Osteoblast (primary cell): Measurements from ENCODE around the gene DCUN1D2. TPM values are rescaled to one million over a fixed set of nuclear protein-coding genes. Genes with fewer than 3 reads are reported as not detected.

Experiments used
- DNase-seq: peaks from one replicate; pipeline ENCODE4 v3.0.0; 2011; ENCODE audit warnings: low spot score, mixed read lengths; ENCODE audit not compliant: insufficient read length; ENCODE audit errors: missing footprints
- H2AFZ ChIP-seq: 2 replicates; pipeline ENCODE4 v1.6.0; 2011; ENCODE audit warnings: mild to moderate bottlenecking, low read length
- H3K27ac ChIP-seq: 2 replicates; pipeline ENCODE4 v1.5.1; 2011; ENCODE audit warnings: mild to moderate bottlenecking, low read depth, low read length, moderate library complexity
- H3K27me3 ChIP-seq: 2 replicates; pipeline ENCODE4 v1.6.0; 2012; ENCODE audit warnings: mild to moderate bottlenecking, control low read depth, inconsistent platforms, low read length, moderate library complexity; ENCODE audit not compliant: insufficient read depth
- H3K36me3 ChIP-seq: 2 replicates; pipeline ENCODE4 v1.5.1; 2011; ENCODE audit warnings: mild to moderate bottlenecking, low read length, control low read depth, moderate library complexity; ENCODE audit not compliant: insufficient read depth
- H3K4me1 ChIP-seq: 2 replicates; pipeline ENCODE4 v1.5.1; 2011; ENCODE audit warnings: mild to moderate bottlenecking, low read length, control low read depth, moderate library complexity; ENCODE audit not compliant: insufficient read depth
- H3K4me2 ChIP-seq: 2 replicates; pipeline ENCODE4 v1.6.0; 2011; ENCODE audit warnings: mild to moderate bottlenecking, low read length; ENCODE audit not compliant: insufficient read depth
- H3K4me3 ChIP-seq: fragments of 200-600 bp; sonication (generic); 3 replicates; pipeline ENCODE4 v1.5.1; 2012; ENCODE audit warnings: mild to moderate bottlenecking, low read length, inconsistent platforms; ENCODE audit not compliant: insufficient read depth
- H3K79me2 ChIP-seq: 2 replicates; pipeline ENCODE4 v1.6.0; 2012; ENCODE audit warnings: mild to moderate bottlenecking, low read length, control low read depth, inconsistent platforms; ENCODE audit not compliant: insufficient read depth
- H3K9me3 ChIP-seq: 2 replicates; pipeline ENCODE4 v1.5.1; 2011; ENCODE audit warnings: low read depth, low read length, control low read depth
- H4K20me1 ChIP-seq: 2 replicates; pipeline ENCODE4 v1.6.0; 2012; ENCODE audit warnings: mild to moderate bottlenecking, low read length, control low read depth; ENCODE audit not compliant: insufficient read depth
- total RNA-seq: library from RNA; depleted of rRNA; stranded (reverse); fragments of >200 nt; gene quantifications from 2 replicates; pipeline ENCODE4 v1.2.3, GENCODE V29; 2012
- TF ChIP-seq, protein P1 (sequence below): IDR thresholded peaks from 2 replicates; pipeline ENCODE4 v1.5.1; 2011; ENCODE audit warnings: mild to moderate bottlenecking, low read depth, low read length, moderate library complexity; ENCODE audit errors: extremely low read depth

DCUN1D2 gene
- total RNA-seq, 1 donor, result 14.8 TPM

DNA sequence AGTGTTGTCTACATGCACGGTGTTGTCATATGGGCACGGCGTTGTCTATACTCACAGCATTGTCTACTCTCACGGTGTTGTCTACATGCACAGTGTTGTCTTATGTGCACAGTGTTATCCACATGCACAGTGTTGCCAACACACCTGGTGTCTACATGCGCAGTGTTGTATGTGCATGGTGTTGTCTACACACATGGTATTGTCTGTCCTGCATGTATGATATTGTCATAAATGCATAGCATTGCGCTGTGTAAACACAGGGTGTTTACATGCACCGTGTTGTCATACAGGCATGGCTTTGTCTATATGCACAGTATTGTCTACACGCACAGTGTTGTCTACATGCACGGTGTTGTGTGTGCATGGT lies 44.0 kb downstream of the DCUN1D2 start:
- Histone ChIP-seq H3K4me3 (no peak overlapping the region), H4K20me1 (no peaks in the 10 kb centered on the region), H3K27me3 (no peaks in the 10 kb centered on the region), H3K4me1 (peaks cover 7% of the 10 kb centered on the region), H3K4me2 (no peak overlapping the region), H3K79me2 (no peaks in the 10 kb centered on the region), H2AFZ (no peak overlapping the region), H3K36me3 (no peaks in the 10 kb centered on the region), H3K27ac (no peak overlapping the region), H3K9me3 (no peaks in the 10 kb centered on the region)
- TF ChIP-seq, protein P1, sequence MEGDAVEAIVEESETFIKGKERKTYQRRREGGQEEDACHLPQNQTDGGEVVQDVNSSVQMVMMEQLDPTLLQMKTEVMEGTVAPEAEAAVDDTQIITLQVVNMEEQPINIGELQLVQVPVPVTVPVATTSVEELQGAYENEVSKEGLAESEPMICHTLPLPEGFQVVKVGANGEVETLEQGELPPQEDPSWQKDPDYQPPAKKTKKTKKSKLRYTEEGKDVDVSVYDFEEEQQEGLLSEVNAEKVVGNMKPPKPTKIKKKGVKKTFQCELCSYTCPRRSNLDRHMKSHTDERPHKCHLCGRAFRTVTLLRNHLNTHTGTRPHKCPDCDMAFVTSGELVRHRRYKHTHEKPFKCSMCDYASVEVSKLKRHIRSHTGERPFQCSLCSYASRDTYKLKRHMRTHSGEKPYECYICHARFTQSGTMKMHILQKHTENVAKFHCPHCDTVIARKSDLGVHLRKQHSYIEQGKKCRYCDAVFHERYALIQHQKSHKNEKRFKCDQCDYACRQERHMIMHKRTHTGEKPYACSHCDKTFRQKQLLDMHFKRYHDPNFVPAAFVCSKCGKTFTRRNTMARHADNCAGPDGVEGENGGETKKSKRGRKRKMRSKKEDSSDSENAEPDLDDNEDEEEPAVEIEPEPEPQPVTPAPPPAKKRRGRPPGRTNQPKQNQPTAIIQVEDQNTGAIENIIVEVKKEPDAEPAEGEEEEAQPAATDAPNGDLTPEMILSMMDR, result no peak
- DNase-seq, result peak; percentile 19

DNA sequence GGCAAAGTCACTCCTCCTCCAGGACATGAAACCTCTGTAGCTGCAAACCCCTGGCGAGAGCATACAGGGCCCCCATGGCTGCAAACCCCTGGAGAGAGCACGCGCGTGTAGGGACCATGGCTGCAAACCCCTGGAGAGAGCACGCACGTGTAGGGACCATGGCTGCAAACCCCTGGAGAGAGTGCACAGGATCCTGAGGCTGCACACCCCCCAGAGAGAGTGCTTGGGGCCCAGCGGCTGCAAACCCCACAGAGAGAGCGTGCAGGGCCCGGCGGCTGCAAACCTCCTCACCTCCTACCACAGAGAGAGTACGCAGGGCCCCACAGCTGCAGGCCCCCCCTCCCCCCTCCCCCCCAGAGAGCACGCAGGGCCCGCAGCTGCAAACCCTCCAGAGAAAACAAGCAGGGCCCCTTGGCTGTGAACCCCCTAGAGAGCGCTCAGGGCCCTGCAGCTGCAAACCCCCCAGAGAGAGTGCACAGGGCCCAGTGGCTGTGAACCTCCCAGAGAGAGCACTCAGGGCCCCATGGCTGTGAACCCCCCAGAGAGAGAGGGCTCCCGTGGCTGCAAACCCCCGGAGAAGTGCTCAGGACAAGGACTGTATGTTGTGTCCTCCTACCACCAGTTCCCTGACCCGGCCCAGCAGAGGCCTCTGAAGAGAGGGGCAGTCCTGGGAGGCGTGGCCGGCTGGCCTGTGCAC lies 44.6 kb downstream of the DCUN1D2 start:
- DNase-seq, result peak; percentile 26
- H3K4me1 ChIP-seq, result peaks cover 7% of the 10 kb centered on the region

DNA sequence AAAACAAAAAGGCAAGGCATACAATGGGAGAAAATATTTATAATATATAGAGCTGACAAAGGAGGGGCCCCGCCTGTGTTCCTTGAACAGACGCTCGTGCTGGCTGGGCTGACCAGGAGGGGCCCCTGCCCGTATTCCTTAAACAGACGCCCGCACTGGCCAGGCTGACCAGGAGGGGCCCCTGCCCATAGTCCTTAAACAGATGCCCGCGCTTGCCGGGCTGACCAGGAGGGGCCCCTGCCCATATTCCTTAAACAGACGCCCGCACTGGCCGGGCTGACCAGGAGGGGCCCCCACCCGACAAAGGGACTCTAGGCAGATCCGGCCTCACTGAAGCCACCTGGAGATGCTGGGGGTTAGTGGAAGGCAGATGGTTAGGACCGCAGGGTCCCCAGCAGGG lies 46.5 kb downstream of the DCUN1D2 start:
- no peak overlapping the region for H3K4me3 ChIP-seq
- H4K20me1 ChIP-seq, result no peaks in the 10 kb centered on the region
- no peak overlapping the region for H2AFZ ChIP-seq
- H3K9me3 ChIP-seq, result no peaks in the 10 kb centered on the region
- H3K4me1 ChIP-seq, result no peaks in the 10 kb centered on the region
- no peaks in the 10 kb centered on the region for H3K27me3 ChIP-seq
- no peak overlapping the region for H3K27ac ChIP-seq
- H3K79me2 ChIP-seq, result no peaks in the 10 kb centered on the region
- TF ChIP-seq, protein P1, result no peak
- no peak overlapping the region for H3K4me2 ChIP-seq
- no peaks in the 10 kb centered on the region for H3K36me3 ChIP-seq
- DNase-seq, result peak; percentile 45

More for the DNA sequence above, 44.6 kb downstream of the DCUN1D2 start:
- no peaks in the 10 kb centered on the region for H4K20me1 ChIP-seq
- no peaks in the 10 kb centered on the region for H3K9me3 ChIP-seq
- no peak overlapping the region for H3K4me2 ChIP-seq
- no peak overlapping the region for H3K27ac ChIP-seq
- H2AFZ ChIP-seq, result no peak overlapping the region
- H3K4me3 ChIP-seq, result no peak overlapping the region
- no peaks in the 10 kb centered on the region for H3K79me2 ChIP-seq
- no peaks in the 10 kb centered on the region for H3K27me3 ChIP-seq
- TF ChIP-seq, protein P1, result no peak
- no peaks in the 10 kb centered on the region for H3K36me3 ChIP-seq

DNA sequence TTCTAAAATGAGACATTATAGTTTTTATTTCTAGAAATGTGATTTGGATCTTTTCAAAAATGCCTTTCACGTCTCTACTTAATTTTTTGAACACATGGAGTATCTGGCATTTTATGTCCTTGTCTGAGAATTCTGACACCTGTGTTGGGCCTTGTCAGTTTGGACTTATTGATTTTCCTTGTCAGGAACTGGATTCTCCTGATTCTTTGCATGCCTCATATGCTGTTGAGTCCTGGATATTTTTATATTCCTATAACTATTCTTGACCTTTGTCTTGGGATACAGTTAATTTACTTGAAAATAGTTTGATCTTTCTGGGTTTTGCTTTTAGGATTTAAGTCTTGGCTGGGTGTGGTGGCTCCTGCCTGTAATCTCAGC lies 47.5 kb downstream of the DCUN1D2 start:
- H3K27ac ChIP-seq, result no peak overlapping the region
- H3K79me2 ChIP-seq, result no peaks in the 10 kb centered on the region
- H4K20me1 ChIP-seq, result no peaks in the 10 kb centered on the region
- H2AFZ ChIP-seq, result no peak overlapping the region
- H3K4me3 ChIP-seq, result no peak overlapping the region
- H3K9me3 ChIP-seq, result no peaks in the 10 kb centered on the region
- no peaks in the 10 kb centered on the region for H3K4me1 ChIP-seq
- H3K4me2 ChIP-seq, result no peak overlapping the region
- H3K36me3 ChIP-seq, result no peaks in the 10 kb centered on the region
- no peak for DNase-seq
- no peaks in the 10 kb centered on the region for H3K27me3 ChIP-seq
- TF ChIP-seq, protein P1, result no peak
